Measurements from ENCODE around the gene HOOK2. TPM values are rescaled to one million over a fixed set of nuclear protein-coding genes. Genes with fewer than 3 reads are reported as not detected.

The HOOK2 gene
- total and polyA plus RNA-seq, 9 of the 15 experiments (the other 6 are each of a cell fraction or from before 2014, with no cell fraction given) = 1.3 to 17.2 (median 9.9) TPM

- TF ChIP-seq STAT6 (CRISPR knock-in tag; IDR thresholded peaks at IDR 0.05) (no peak), ZNF57 (CRISPR knock-in tag; IDR thresholded peaks at IDR 0.05) (no peak), RBM39 (optimal IDR thresholded peaks at IDR 0.05; ENCODE audit: low read depth, low read length) (no peak), ELF1 (tag; IDR thresholded peaks at IDR 0.05) (peak; percentile 43; the same call in 1 of the 2 replicates), SMAD3 (CRISPR knock-in tag; conservative IDR thresholded peaks at IDR 0.05) (no peak), RBBP5 (IDR thresholded peaks at IDR 0.05; ENCODE audit: borderline replicate concordance, insufficient read depth, low read length, poor library complexity, severe bottlenecking) (peak; percentile 48), SIN3A (IDR thresholded peaks at IDR 0.05; ENCODE audit: borderline replicate concordance in 2 of 2, control insufficient read depth in 1 of 2, low read depth in 2 of 2, low read length in 2 of 2) (no peak), PHF21A (IDR thresholded peaks at IDR 0.05; ENCODE audit: borderline replicate concordance, low read depth) (no peak), ZBTB40 (IDR thresholded peaks at IDR 0.05) (peak; percentile 49), ZBTB40 (CRISPR knock-in tag; IDR thresholded peaks at IDR 0.05) (no peak), NUFIP1 (IDR thresholded peaks at IDR 0.05; ENCODE audit: partially characterized antibody) (no peak), ADNP (tag; IDR thresholded peaks at IDR 0.05) (no peak), ZBTB12 (CRISPR knock-in tag; IDR thresholded peaks at IDR 0.05) (no peak), TAF15 (IDR thresholded peaks at IDR 0.05; ENCODE audit: low read depth, low read length) (no peak)
These were observed 2.9 kb upstream of the HOOK2 start (continued) for GRCh38 chr19:12778017-12778904.
